K562 (cell line): Measurements from ENCODE around the gene YOD1. TPM values are rescaled to one million over a fixed set of nuclear protein-coding genes. Genes with fewer than 3 reads are reported as not detected.

Experiments used
- ARNT ChIP-seq, 2 experiments: fragments of 450-650 bp; IDR thresholded peaks; 2 replicates each; pipeline ENCODE4 v1.6.1; 2016; ENCODE audit warnings: mild to moderate bottlenecking in 1 of 2
- HDAC3 ChIP-seq: fragments of 450-650 bp; IDR thresholded peaks from 2 replicates; pipeline ENCODE4 v1.6.1; 2018; ENCODE audit warnings: borderline replicate concordance, mild to moderate bottlenecking, moderate library complexity; ENCODE audit not compliant: partially characterized antibody
- KDM1A ChIP-seq, 2 experiments: fragments of 450-650 bp; IDR thresholded peaks; 2 replicates each; pipeline ENCODE4 v1.6.1; 2016; ENCODE audit warnings: mild to moderate bottlenecking in 2 of 2
- MEIS2 ChIP-seq: fragments of 450-650 bp; IDR thresholded peaks from 2 replicates; pipeline ENCODE4 v1.6.1; 2014; ENCODE audit warnings: mild to moderate bottlenecking; ENCODE audit not compliant: partially characterized antibody
- PTTG1 ChIP-seq: fragments of 450-650 bp; IDR thresholded peaks from 2 replicates; pipeline ENCODE4 v1.6.1; 2016; ENCODE audit warnings: low read depth, mild to moderate bottlenecking, missing genetic modification characterization, missing compliant biosample characterization
- polyA plus RNA-seq, 8 experiments: library from polyadenylated mRNA; depleted of rRNA in 4 of 8; stranded (reverse) in 5 of 8; unstranded in 3 of 8; fragments of >200 nt; fragmentation: Nextera tagmentation in 2 of 8; fragmentation: Illumina TruSeq in 1 of 8; extraction: Ambion mirVana in 2 of 8; extraction: Trizol in 1 of 8; gene quantifications; 2 replicates each; pipeline versions ENCODE4 v1.2.1 to v1.2.3, GENCODE V29; 2011 to 2014; ENCODE audit warnings: inconsistent platforms in 1 of 8, missing spikeins in 1 of 8
- total RNA-seq, 7 experiments: library from RNA; depleted of rRNA in 6 of 7; stranded (reverse); fragments of >200 nt in 6 of 7; fragmentation: Illumina TruSeq in 2 of 7; extraction: Trizol in 2 of 7; gene quantifications; 2 replicates each; pipeline versions ENCODE4 v1.2.1 to v1.2.3, GENCODE V29; 2011 to 2021; ENCODE audit warnings: low replicate concordance in 1 of 7
- TF ChIP-seq, protein P1 (sequence below), 2 experiments: fragments of 450-650 bp; conservative IDR thresholded peaks; 2 replicates each; pipeline ENCODE4 v1.6.1; 2017; ENCODE audit warnings: mild to moderate bottlenecking in 2 of 2, moderate library complexity in 2 of 2
- TF ChIP-seq, protein P2 (sequence below): fragments of 250-450 bp; sonication (Bioruptor Pico); IDR thresholded peaks from 2 replicates; pipeline ENCODE4 v1.4.0; 2020
- TF ChIP-seq, protein P3 (sequence below): sonication (generic); formaldehyde crosslinking; IDR thresholded peaks from 2 replicates; pipeline ENCODE4 v1.9.0; 2022; ENCODE audit warnings: mild to moderate bottlenecking, missing genetic modification reagents
- TF ChIP-seq, protein P4 (sequence below): fragments of 450-650 bp; IDR thresholded peaks from 2 replicates; pipeline ENCODE4 v1.6.1; 2018; ENCODE audit warnings: mild to moderate bottlenecking, low read depth; ENCODE audit not compliant: partially characterized antibody
- TF ChIP-seq, protein P5 (sequence below): fragments of 250-450 bp; sonication (Bioruptor Pico); IDR thresholded peaks from 2 replicates; pipeline ENCODE4 v1.5.0; 2021; ENCODE audit warnings: mild to moderate bottlenecking, moderate library complexity
- TF ChIP-seq, protein P6 (sequence below): fragments of 450-650 bp; formaldehyde crosslinking; IDR thresholded peaks from 2 replicates; pipeline ENCODE4 v1.4.0; 2022; ENCODE audit warnings: mild to moderate bottlenecking, moderate library complexity
- TF ChIP-seq, protein P7 (sequence below): fragments of 450-650 bp; conservative IDR thresholded peaks from 2 replicates; pipeline ENCODE4 v1.6.1; 2016; ENCODE audit warnings: missing genetic modification characterization, low read depth, mild to moderate bottlenecking, missing compliant biosample characterization, moderate library complexity
- TF ChIP-seq, protein P8 (sequence below): conservative IDR thresholded peaks from 2 replicates; pipeline ENCODE4 v1.6.1; 2011; ENCODE audit warnings: low read depth, mild to moderate bottlenecking, low read length; ENCODE audit not compliant: control insufficient read depth

YOD1 gene
- total and polyA plus RNA-seq, 9 of the 15 experiments (the other 6 are each of a cell fraction or from before 2014, with no cell fraction given), result 18.2 to 78.1 (median 46.9) TPM

DNA sequence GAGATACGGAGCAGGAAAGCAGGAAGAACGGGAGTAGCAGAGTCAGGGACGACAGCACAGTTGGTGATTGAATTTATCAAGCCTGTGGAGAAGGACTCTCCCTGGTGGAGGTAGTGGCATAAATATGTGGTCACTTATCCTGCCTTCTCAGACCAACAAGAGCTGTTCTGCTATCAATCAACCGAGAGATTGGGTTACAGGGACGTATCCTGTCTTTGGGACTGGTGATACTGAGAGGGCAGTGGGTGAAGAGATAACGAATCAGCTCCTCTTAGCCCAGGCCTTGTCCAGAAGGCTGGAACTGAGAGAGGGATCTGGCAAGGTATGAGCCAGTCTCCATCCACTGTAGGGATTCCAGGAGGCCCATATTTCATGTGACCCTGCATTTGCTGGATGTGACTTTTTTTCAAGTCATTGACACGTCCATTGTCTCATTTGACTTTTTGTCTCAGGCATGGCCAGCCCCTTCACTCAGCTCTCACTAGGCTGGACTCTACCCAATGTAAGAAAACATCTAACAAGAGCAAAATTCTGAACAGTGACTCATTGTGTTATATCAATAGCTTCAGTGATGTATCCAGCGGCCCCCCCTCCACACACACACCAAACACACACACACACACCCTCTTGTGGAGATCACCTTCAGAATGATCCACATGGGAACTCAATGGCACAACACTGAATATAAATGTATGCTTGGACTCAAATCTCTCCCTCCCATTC, 29.7 kb downstream of the YOD1 start (continued):
- TF ChIP-seq, protein P1, sequence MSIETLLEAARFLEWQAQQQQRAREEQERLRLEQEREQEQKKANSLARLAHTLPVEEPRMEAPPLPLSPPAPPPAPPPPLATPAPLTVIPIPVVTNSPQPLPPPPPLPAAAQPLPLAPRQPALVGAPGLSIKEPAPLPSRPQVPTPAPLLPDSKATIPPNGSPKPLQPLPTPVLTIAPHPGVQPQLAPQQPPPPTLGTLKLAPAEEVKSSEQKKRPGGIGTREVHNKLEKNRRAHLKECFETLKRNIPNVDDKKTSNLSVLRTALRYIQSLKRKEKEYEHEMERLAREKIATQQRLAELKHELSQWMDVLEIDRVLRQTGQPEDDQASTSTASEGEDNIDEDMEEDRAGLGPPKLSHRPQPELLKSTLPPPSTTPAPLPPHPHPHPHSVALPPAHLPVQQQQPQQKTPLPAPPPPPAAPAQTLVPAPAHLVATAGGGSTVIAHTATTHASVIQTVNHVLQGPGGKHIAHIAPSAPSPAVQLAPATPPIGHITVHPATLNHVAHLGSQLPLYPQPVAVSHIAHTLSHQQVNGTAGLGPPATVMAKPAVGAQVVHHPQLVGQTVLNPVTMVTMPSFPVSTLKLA (conservative IDR thresholded peaks at IDR 0.05), result peak in 1 of 2 experiments; percentile 61; a peak in 2 of 4 replicates
- TF ChIP-seq, protein P2, sequence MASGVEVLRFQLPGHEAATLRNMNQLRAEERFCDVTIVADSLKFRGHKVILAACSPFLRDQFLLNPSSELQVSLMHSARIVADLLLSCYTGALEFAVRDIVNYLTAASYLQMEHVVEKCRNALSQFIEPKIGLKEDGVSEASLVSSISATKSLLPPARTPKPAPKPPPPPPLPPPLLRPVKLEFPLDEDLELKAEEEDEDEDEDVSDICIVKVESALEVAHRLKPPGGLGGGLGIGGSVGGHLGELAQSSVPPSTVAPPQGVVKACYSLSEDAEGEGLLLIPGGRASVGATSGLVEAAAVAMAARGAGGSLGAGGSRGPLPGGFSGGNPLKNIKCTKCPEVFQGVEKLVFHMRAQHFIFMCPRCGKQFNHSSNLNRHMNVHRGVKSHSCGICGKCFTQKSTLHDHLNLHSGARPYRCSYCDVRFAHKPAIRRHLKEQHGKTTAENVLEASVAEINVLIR, result peak; percentile 52; the same call in 1 of the 2 replicates
- TF ChIP-seq PTTG1 (tag) (0 out of 2 replicates have a peak, but pooled peaks have one; percentile 42), HDAC3 (peak; percentile 81), ARNT (IDR thresholded peaks at IDR 0.05) (peak; percentile 65 to 92), KDM1A (IDR thresholded peaks at IDR 0.05) (peak; percentile 89 to 93), MEIS2 (peak; percentile 99)
- TF ChIP-seq, protein P3, sequence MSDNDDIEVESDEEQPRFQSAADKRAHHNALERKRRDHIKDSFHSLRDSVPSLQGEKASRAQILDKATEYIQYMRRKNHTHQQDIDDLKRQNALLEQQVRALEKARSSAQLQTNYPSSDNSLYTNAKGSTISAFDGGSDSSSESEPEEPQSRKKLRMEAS (CRISPR knock-in tag), result peak; percentile 32; the same call in 1 of the 2 replicates
- TF ChIP-seq, protein P4, sequence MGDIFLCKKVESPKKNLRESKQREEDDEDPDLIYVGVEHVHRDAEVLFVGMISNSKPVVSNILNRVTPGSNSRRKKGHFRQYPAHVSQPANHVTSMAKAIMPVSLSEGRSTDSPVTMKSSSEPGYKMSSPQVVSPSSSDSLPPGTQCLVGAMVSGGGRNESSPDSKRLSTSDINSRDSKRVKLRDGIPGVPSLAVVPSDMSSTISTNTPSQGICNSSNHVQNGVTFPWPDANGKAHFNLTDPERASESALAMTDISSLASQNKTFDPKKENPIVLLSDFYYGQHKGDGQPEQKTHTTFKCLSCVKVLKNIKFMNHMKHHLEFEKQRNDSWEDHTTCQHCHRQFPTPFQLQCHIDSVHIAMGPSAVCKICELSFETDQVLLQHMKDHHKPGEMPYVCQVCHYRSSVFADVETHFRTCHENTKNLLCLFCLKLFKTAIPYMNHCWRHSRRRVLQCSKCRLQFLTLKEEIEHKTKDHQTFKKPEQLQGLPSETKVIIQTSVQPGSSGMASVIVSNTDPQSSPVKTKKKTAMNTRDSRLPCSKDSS, result no peak
- TF ChIP-seq, protein P5, sequence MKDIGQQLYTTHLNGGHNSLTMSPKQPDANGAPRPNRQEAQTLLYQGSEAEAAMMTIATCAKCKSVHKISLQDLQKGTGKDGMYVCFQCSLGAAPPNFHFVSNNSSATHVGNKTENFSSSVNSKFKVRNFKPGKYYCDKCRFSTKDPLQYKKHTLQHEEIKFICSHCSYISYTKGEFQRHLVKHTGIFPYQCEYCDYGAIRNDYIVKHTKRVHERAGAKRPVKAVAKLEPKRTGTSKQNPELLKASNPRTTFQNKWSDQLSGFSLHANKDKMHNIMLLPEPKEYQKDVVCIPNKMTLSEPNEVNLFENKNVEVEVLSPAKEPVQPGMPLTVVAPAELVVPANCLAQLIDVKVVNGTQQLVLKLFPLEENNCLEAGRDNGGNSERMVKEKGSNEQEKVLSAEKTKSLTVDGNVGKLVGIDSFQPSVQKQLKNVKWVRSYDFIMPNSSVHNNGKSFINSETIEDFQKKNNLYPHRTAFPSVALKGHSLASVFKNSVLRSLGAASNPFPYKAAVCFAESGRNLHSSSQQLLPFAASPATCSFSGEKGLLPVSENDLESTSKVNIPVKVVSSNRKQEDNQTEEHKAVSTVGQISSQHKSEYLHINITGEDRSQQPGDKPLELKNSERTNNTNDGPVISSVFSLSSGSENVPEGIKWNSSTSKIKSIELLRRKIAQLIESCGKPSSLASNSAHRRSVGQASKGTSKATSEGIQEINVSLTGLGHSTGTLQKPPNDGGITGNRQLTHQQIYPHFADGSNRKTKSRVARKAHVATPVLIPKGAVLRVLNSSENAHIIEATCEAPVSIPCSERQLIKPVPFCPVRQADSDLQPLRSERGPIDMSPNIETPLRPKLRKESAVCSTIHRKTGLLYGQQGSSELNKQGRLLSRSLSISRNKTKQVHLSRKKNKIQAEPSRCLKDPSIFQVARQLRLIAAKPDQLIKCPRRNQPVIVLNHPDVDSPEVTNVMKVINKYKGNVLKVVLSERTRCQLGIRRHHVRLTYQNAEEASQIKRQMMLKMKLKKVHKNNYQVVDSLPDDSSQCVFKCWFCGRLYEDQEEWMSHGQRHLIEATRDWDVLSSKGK (CRISPR knock-in tag), result no peak
- TF ChIP-seq, protein P6, sequence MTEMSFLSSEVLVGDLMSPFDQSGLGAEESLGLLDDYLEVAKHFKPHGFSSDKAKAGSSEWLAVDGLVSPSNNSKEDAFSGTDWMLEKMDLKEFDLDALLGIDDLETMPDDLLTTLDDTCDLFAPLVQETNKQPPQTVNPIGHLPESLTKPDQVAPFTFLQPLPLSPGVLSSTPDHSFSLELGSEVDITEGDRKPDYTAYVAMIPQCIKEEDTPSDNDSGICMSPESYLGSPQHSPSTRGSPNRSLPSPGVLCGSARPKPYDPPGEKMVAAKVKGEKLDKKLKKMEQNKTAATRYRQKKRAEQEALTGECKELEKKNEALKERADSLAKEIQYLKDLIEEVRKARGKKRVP (CRISPR knock-in tag), result peak; percentile 80
- TF ChIP-seq, protein P7, sequence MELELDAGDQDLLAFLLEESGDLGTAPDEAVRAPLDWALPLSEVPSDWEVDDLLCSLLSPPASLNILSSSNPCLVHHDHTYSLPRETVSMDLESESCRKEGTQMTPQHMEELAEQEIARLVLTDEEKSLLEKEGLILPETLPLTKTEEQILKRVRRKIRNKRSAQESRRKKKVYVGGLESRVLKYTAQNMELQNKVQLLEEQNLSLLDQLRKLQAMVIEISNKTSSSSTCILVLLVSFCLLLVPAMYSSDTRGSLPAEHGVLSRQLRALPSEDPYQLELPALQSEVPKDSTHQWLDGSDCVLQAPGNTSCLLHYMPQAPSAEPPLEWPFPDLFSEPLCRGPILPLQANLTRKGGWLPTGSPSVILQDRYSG (tag), result peak; percentile 48; the same call in 1 of the 2 replicates
- TF ChIP-seq, protein P8, sequence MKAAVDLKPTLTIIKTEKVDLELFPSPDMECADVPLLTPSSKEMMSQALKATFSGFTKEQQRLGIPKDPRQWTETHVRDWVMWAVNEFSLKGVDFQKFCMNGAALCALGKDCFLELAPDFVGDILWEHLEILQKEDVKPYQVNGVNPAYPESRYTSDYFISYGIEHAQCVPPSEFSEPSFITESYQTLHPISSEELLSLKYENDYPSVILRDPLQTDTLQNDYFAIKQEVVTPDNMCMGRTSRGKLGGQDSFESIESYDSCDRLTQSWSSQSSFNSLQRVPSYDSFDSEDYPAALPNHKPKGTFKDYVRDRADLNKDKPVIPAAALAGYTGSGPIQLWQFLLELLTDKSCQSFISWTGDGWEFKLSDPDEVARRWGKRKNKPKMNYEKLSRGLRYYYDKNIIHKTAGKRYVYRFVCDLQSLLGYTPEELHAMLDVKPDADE, result peak; percentile 84
